T-cell (primary cell): ENCODE data around the gene OR13J1. TPM values are rescaled to one million over a fixed set of nuclear protein-coding genes. Genes with fewer than 3 reads are reported as not detected.

Source experiments
- ATAC-seq, 4 experiments: fragments of 200-7000 bp in 3 of 4; fragments of 150-1000 bp in 1 of 4; cut with Tn5 transposase; replicated peaks in 1 of 4; 1 replicate in 3 of 4; 2 replicates in 1 of 4; pipeline ENCODE4 v1.10.0; 2021; ENCODE audit warnings: moderate library complexity in 3 of 4, mild to moderate bottlenecking in 2 of 4, moderate number of reproducible peaks in 1 of 4
- CTCF ChIA-PET, 2 donors: fragments of 300-600 bp; sonication (Branson Sonifier 250); formaldehyde crosslinking; loops; one replicate each; lab custom pipeline; 2022; ENCODE audit warnings: antibody characterized with exemption in 2 of 2; lab: Charles Lee
- POLR2A ChIA-PET, 2 donors: fragments of 300-600 bp; sonication (Branson Sonifier 250); formaldehyde crosslinking; loops; one replicate each; lab custom pipeline; 2022; ENCODE audit warnings: antibody characterized with exemption in 2 of 2; lab: Charles Lee
- DNase-seq, 35 experiments: peaks; one replicate each; pipeline versions ENCODE4 v3.0.0 to v3.0.0-alpha.2; 2013 to 2023
- H3K27ac ChIP-seq: one replicate; pipeline ENCODE4 v1.5.1; 2013; ENCODE audit warnings: low read length
- H3K27me3 ChIP-seq, 2 experiments: replicated peaks in 1 of 2; 1 replicate in 1 of 2; 2 replicates in 1 of 2; pipeline versions ENCODE4 v1.6.1 to v1.7.0; 2013; ENCODE audit warnings: low read length in 1 of 2, mixed read lengths in 1 of 2; ENCODE audit not compliant: control insufficient read depth in 2 of 2, insufficient read depth in 2 of 2; ENCODE audit errors: extremely low read depth in 1 of 2
- H3K36me3 ChIP-seq, 2 donors: 1 replicate in 1 of 2; 2 replicates in 1 of 2; pipeline versions ENCODE4 v1.6.1 to v1.7.0; 2013; ENCODE audit warnings: low read length in 1 of 2; ENCODE audit not compliant: control insufficient read depth in 2 of 2, insufficient read depth in 1 of 2; ENCODE audit errors: extremely low read depth in 1 of 2
- H3K4me1 ChIP-seq, 2 experiments: 1 replicate in 1 of 2; 2 replicates in 1 of 2; pipeline versions ENCODE4 v1.6.1 to v1.7.0; 2013; ENCODE audit warnings: low read length in 2 of 2, mixed read lengths in 1 of 2; ENCODE audit not compliant: insufficient read depth in 2 of 2, control insufficient read depth in 1 of 2; ENCODE audit errors: extremely low read depth in 1 of 2
- H3K4me3 ChIP-seq, 2 donors: 1 replicate in 1 of 2; 2 replicates in 1 of 2; pipeline versions ENCODE4 v1.5.1 to v1.7.0; 2013; ENCODE audit warnings: mild to moderate bottlenecking in 2 of 2, low read length in 1 of 2, moderate library complexity in 1 of 2; ENCODE audit not compliant: control insufficient read depth in 1 of 2; ENCODE audit errors: extremely low read depth in 1 of 2
- H3K9me3 ChIP-seq: 2 replicates; pipeline ENCODE4 v1.7.0; 2013
- H3K27ac Mint-ChIP-seq, 2 donors: one replicate each; pipeline ENCODE4 v1.8.0; 2020 to 2021; ENCODE audit warnings: mild to moderate bottlenecking in 2 of 2, mixed read lengths in 2 of 2
- H3K27me3 Mint-ChIP-seq, 2 donors: one replicate each; pipeline ENCODE4 v1.8.0; 2021 to 2022; ENCODE audit warnings: mixed read lengths in 2 of 2
- H3K36me3 Mint-ChIP-seq: one replicate; pipeline ENCODE4 v1.8.0; 2021; ENCODE audit warnings: mixed read lengths
- H3K4me1 Mint-ChIP-seq, 3 donors: one replicate each; pipeline ENCODE4 v1.8.0; 2020 to 2022; ENCODE audit warnings: mixed read lengths in 3 of 3, mild to moderate bottlenecking in 1 of 3
- H3K4me3 Mint-ChIP-seq, 3 donors: one replicate each; pipeline ENCODE4 v1.8.0; 2020 to 2022; ENCODE audit warnings: mild to moderate bottlenecking in 3 of 3, mixed read lengths in 3 of 3, moderate library complexity in 3 of 3
- H3K9me3 Mint-ChIP-seq, 3 donors: one replicate each; pipeline ENCODE4 v1.8.0; 2020 to 2022; ENCODE audit warnings: mixed read lengths in 3 of 3
- WGBS: methylation state at CpG from one replicate; pipeline ENCODE4 v1.1.5; 2013; ENCODE audit warnings: missing lambda C conversion rate; ENCODE audit not compliant: insufficient coverage; 5-methylcytosine and 5-hydroxymethylcytosine counted together
- total RNA-seq, 35 experiments: library from RNA in 6 of 35; stranded (reverse) in 6 of 35; fragments of 120-200 nt in 1 of 35; gene quantifications; one replicate each; pipeline versions ENCODE4 v1.2.1 to v1.2.4 and lab custom pipeline; 2013 to 2026

Gene OR13J1
- total RNA-seq, 5 donors from 2014 or later (not counting 1 experiment from before 2014, with no cell fraction given): not detected

- H3K4me1 ChIP-seq: no peaks in the 10 kb centered on the region
- POLR2A ChIA-PET: no interaction called here
- no peaks in the 10 kb centered on the region for H3K36me3 ChIP-seq
- Mint-ChIP-seq H3K9me3 (no peaks in the 10 kb centered on the region), H3K27ac (no peak overlapping the region), H3K36me3 (no peaks in the 10 kb centered on the region), H3K27me3 (peaks cover 8 to 11% of the 10 kb centered on the region in 2 donors), H3K4me1 (peaks cover 0 to 8% (median 4%) of the 10 kb centered on the region in 3 donors), H3K4me3 (no peak overlapping the region)
- H3K27me3 ChIP-seq: peaks cover 0 to 9% of the 10 kb centered on the region in 2 experiments
- H3K4me3 ChIP-seq: no peak overlapping the region
- DNase-seq: no peak
- CTCF ChIA-PET: interaction anchor here in 1 of 2 donors (0.6 to 1.3 kb wide), 2 partner anchors 69 to 726 kb away, joined by 3 read pairs; no protein-coding TSS in a partner anchor
- 68% methylated on average over 5 of the region's 5 CpGs for WGBS
- no peak overlapping the region for H3K27ac ChIP-seq
- H3K9me3 ChIP-seq: no peaks in the 10 kb centered on the region
- ATAC-seq: no peak
Observed at GRCh38 chr9:35856882-35857281, 13.3 kb downstream of the OR13J1 start.

GRCh38 chr9:35856206-35856605 is 14.0 kb downstream of the OR13J1 start:
- no peaks in the 10 kb centered on the region for H3K9me3 ChIP-seq
- no peaks in the 10 kb centered on the region for H3K4me1 ChIP-seq
- H3K27me3 Mint-ChIP-seq: peaks cover 2 to 4% of the 10 kb centered on the region in 2 donors
- POLR2A ChIA-PET: no interaction called here
- no peaks in the 10 kb centered on the region for H3K36me3 Mint-ChIP-seq
- no peak overlapping the region for H3K27ac Mint-ChIP-seq
- DNase-seq (no peak), ATAC-seq (no peak)
- H3K9me3 Mint-ChIP-seq: no peaks in the 10 kb centered on the region
- H3K4me1 Mint-ChIP-seq: peaks cover 0 to 8% (median 4%) of the 10 kb centered on the region in 3 donors
- no peak overlapping the region for H3K27ac ChIP-seq
- no peak overlapping the region for H3K4me3 Mint-ChIP-seq
- no peaks in the 10 kb centered on the region for H3K36me3 ChIP-seq
- CTCF ChIA-PET: interaction anchor here in 1 of 2 donors (0.6 kb wide), 1 partner anchor 99 kb away, joined by 3 read pairs; no protein-coding TSS in a partner anchor
- no peak overlapping the region for H3K4me3 ChIP-seq
- H3K27me3 ChIP-seq: peaks cover 0 to 4% of the 10 kb centered on the region in 2 experiments
- 67% methylated on average over 3 of the region's 3 CpGs for WGBS

- no peak overlapping the region for H3K27ac Mint-ChIP-seq
- peaks cover 0 to 1% of the 10 kb centered on the region in 2 donors for H3K27me3 Mint-ChIP-seq
- no peaks in the 10 kb centered on the region for H3K36me3 ChIP-seq
- H3K4me1 ChIP-seq: no peaks in the 10 kb centered on the region
- H3K9me3 Mint-ChIP-seq: no peaks in the 10 kb centered on the region
- no peaks in the 10 kb centered on the region for H3K9me3 ChIP-seq
- DNase-seq (no peak), ATAC-seq (no peak)
- ChIA-PET CTCF (no interaction called here), POLR2A (no interaction called here)
- H3K4me3 Mint-ChIP-seq: no peak overlapping the region
- H3K4me3 ChIP-seq: no peak overlapping the region
- WGBS: 71% methylated on average over 1 of the region's 7 CpGs
- H3K4me1 Mint-ChIP-seq: peaks cover 0 to 6% (median 4%) of the 10 kb centered on the region in 3 donors
- no peaks in the 10 kb centered on the region for H3K27me3 ChIP-seq
- no peak overlapping the region for H3K27ac ChIP-seq
- no peaks in the 10 kb centered on the region for H3K36me3 Mint-ChIP-seq
Observed at GRCh38 chr9:35854091-35854762, 16.0 kb downstream of the OR13J1 start.

GRCh38 chr9:35852876-35853865 is 17.0 kb downstream of the OR13J1 start:
- WGBS: 84% methylated on average over 23 of the region's 25 CpGs
- Histone ChIP-seq H3K9me3 (no peaks in the 10 kb centered on the region), H3K27me3 (no peaks in the 10 kb centered on the region), H3K4me3 (no peak overlapping the region), H3K36me3 (no peaks in the 10 kb centered on the region), H3K4me1 (no peaks in the 10 kb centered on the region), H3K27ac (no peak overlapping the region)
- Mint-ChIP-seq H3K9me3 (no peaks in the 10 kb centered on the region), H3K27ac (no peak overlapping the region), H3K4me1 (peaks cover 0 to under 1% (median 0%) of the 10 kb centered on the region in 3 donors), H3K4me3 (no peak overlapping the region), H3K27me3 (peaks cover 0 to 1% of the 10 kb centered on the region in 2 donors), H3K36me3 (peaks cover 2% of the 10 kb centered on the region)
- POLR2A ChIA-PET: no interaction called here
- CTCF ChIA-PET: interaction anchor here in 1 of 2 donors (0.6 kb wide), 2 partner anchors 76 to 398 kb away, joined by 4 to 5 read pairs; no protein-coding TSS in a partner anchor
- ATAC-seq (no peak), DNase-seq (no peak)

GRCh38 chr9:35852267-35852815 is 17.9 kb downstream of the OR13J1 start:
- Mint-ChIP-seq H3K4me3 (no peak overlapping the region), H3K9me3 (no peaks in the 10 kb centered on the region), H3K36me3 (peaks cover 10% of the 10 kb centered on the region), H3K4me1 (peaks cover 0 to 7% (median 3%) of the 10 kb centered on the region in 3 donors), H3K27me3 (peaks cover 0 to 1% of the 10 kb centered on the region in 2 donors), H3K27ac (no peak overlapping the region)
- POLR2A ChIA-PET: no interaction called here
- ATAC-seq (no peak), DNase-seq (no peak)
- Histone ChIP-seq H3K9me3 (no peaks in the 10 kb centered on the region), H3K36me3 (no peaks in the 10 kb centered on the region), H3K4me3 (no peak overlapping the region), H3K4me1 (no peaks in the 10 kb centered on the region), H3K27ac (no peak overlapping the region), H3K27me3 (no peaks in the 10 kb centered on the region)
- WGBS: 78% methylated on average over 1 of the region's 2 CpGs
- CTCF ChIA-PET: interaction anchor here in 1 of 2 donors (0.5 to 0.6 kb wide), 3 partner anchors 28 to 398 kb away, joined by 4 to 6 read pairs (median 5); no protein-coding TSS in a partner anchor
